ENCODE measurements around the gene PSTPIP2. TPM values are rescaled to one million over a fixed set of nuclear protein-coding genes. Genes with fewer than 3 reads are reported as not detected.

PSTPIP2 gene
- total and polyA plus RNA-seq, 2 of the 13 experiments (the other 11 are each of a cell fraction or from before 2014, with no cell fraction given): 0.25 to 0.27 TPM

- peak; percentile 42 for TF ChIP-seq TAF15 (IDR thresholded peaks at IDR 0.05; ENCODE audit: low read depth, low read length, poor library complexity, severe bottlenecking)
- TF ChIP-seq KLF16 (CRISPR knock-in tag; IDR thresholded peaks at IDR 0.05): peak in 1 of 2 experiments; percentile 83; a peak in 1 of 4 replicates
- peak; percentile 74; the same call in 1 of the 2 replicates for TF ChIP-seq ZNF292 (CRISPR knock-in tag; IDR thresholded peaks at IDR 0.05; ENCODE audit: borderline replicate concordance, low read depth)
- TF ChIP-seq HNF1B (CRISPR knock-in tag; IDR thresholded peaks at IDR 0.05): peak; percentile 68
- TF ChIP-seq MAFF (IDR thresholded peaks at IDR 0.05; ENCODE audit: low read depth, low read length): no peak
- TF ChIP-seq SSRP1 (CRISPR knock-in tag; IDR thresholded peaks at IDR 0.05): no peak
- TF ChIP-seq FOXO1 (CRISPR knock-in tag; IDR thresholded peaks at IDR 0.05): peak; percentile 56
- no peak for TF ChIP-seq ZNF543 (CRISPR knock-in tag; IDR thresholded peaks at IDR 0.05)
- TF ChIP-seq GMEB1 (CRISPR knock-in tag; IDR thresholded peaks at IDR 0.05; ENCODE audit: borderline replicate concordance): peak; percentile 52; the same call in 1 of the 2 replicates
- 0 out of 2 replicates have a peak, but pooled peaks have one; percentile 33 for TF ChIP-seq HNRNPL (IDR thresholded peaks at IDR 0.05; ENCODE audit: low read depth, low read length)
- no peak for TF ChIP-seq ZNF761 (CRISPR knock-in tag; conservative IDR thresholded peaks at IDR 0.05)
- no peak for TF ChIP-seq RFX1 (IDR thresholded peaks at IDR 0.05)
- TF ChIP-seq DDIT3 (CRISPR knock-in tag; IDR thresholded peaks at IDR 0.05): no peak
- TF ChIP-seq ZNF143 (CRISPR knock-in tag; IDR thresholded peaks at IDR 0.05): no peak; the same call in 1 of the 2 replicates
- TF ChIP-seq JDP2 (CRISPR knock-in tag; IDR thresholded peaks at IDR 0.05; ENCODE audit: borderline replicate concordance): no peak
- TF ChIP-seq SNAPC2 (CRISPR knock-in tag; IDR thresholded peaks at IDR 0.05): peak; percentile 82; the same call in 1 of the 2 replicates
- no peak for TF ChIP-seq NFE2L1 (CRISPR knock-in tag; IDR thresholded peaks at IDR 0.05; ENCODE audit: borderline replicate concordance)
- no peak for TF ChIP-seq DMTF1 (CRISPR knock-in tag; IDR thresholded peaks at IDR 0.05)
- TF ChIP-seq ZNF660 (CRISPR knock-in tag; IDR thresholded peaks at IDR 0.05; ENCODE audit: borderline replicate concordance, low read depth): no peak
- TF ChIP-seq LBX2 (CRISPR knock-in tag; IDR thresholded peaks at IDR 0.05; ENCODE audit: borderline replicate concordance): no peak
- no peak for TF ChIP-seq ATF6 (CRISPR knock-in tag; conservative IDR thresholded peaks at IDR 0.05)
Measured at GRCh38 chr18:45967007-45967706, 104.9 kb downstream of the PSTPIP2 start, which contains the start of gene EPG5 (continued).

Data from HepG2 (cell line).